GM12891 (cell line): ENCODE results near the gene AQP1.

Experiments
- POLR2A ChIP-seq: IDR thresholded peaks from 2 replicates; pipeline ENCODE4 v1.6.1; 2011; ENCODE audit warnings: low read depth, low read length, control low read depth
- POLR2AphosphoS5 ChIP-seq: IDR thresholded peaks from 2 replicates; pipeline ENCODE4 v1.6.1; 2011; ENCODE audit warnings: low read depth, low read length, control low read depth
- POU2F2 ChIP-seq: IDR thresholded peaks from 2 replicates; pipeline ENCODE4 v1.6.1; 2011; ENCODE audit warnings: low read depth, mild to moderate bottlenecking, control low read depth, low read length, moderate library complexity

GRCh38 chr7:30887464-30887872 lies 24.2 kb upstream of the AQP1 start:
- TF ChIP-seq POLR2A, result no peak
- TF ChIP-seq POU2F2, result no peak
- TF ChIP-seq POLR2AphosphoS5, result no peak
